Lung (tissue), 12 donors: ENCODE results near the gene CPTP. TPM values are rescaled to one million over a fixed set of nuclear protein-coding genes. Genes with fewer than 3 reads are reported as not detected.

Experiments used
- ATAC-seq: fragments of 200-7000 bp; cut with Tn5 transposase; one replicate; pipeline ENCODE4 v1.9.1; 2020; ENCODE audit warnings: moderate number of reproducible peaks; ENCODE audit not compliant: insufficient read depth, low FRiP score
- DNase-seq, 3 donors: peaks; one replicate each; pipeline ENCODE4 v3.0.0-alpha.2; 2013 to 2017
- H3K27ac ChIP-seq, 2 donors: one replicate each; pipeline ENCODE4 v1.5.1; 2013; ENCODE audit warnings: mild to moderate bottlenecking in 2 of 2, moderate library complexity in 2 of 2, control low read depth in 1 of 2, inconsistent platforms in 1 of 2, low read depth in 1 of 2, low read length in 1 of 2
- H3K27me3 ChIP-seq, 3 donors: one replicate each; pipeline ENCODE4 v1.5.1; 2013; ENCODE audit warnings: low read length in 2 of 3; ENCODE audit not compliant: control insufficient read depth in 3 of 3, insufficient read depth in 3 of 3
- H3K36me3 ChIP-seq, 4 donors: one replicate each; pipeline ENCODE4 v1.5.1; 2013; ENCODE audit warnings: low read length in 4 of 4, mild to moderate bottlenecking in 1 of 4, moderate library complexity in 1 of 4; ENCODE audit not compliant: control insufficient read depth in 4 of 4, insufficient read depth in 4 of 4
- H3K4me1 ChIP-seq, 5 donors: one replicate each; pipeline ENCODE4 v1.5.1; 2013; ENCODE audit warnings: low read length in 5 of 5, mild to moderate bottlenecking in 2 of 5, moderate library complexity in 1 of 5; ENCODE audit not compliant: control insufficient read depth in 5 of 5, insufficient read depth in 5 of 5
- H3K4me3 ChIP-seq: one replicate; pipeline ENCODE4 v1.5.1; 2013; ENCODE audit warnings: mild to moderate bottlenecking, control low read depth, moderate library complexity
- H3K9ac ChIP-seq, 2 donors: one replicate each; pipeline ENCODE4 v1.5.1; 2013; ENCODE audit warnings: low read length in 2 of 2, control low read depth in 1 of 2; ENCODE audit not compliant: insufficient read depth in 1 of 2
- H3K9me3 ChIP-seq, 4 donors: one replicate each; pipeline ENCODE4 v1.5.1; 2013; ENCODE audit warnings: low read length in 3 of 4, mild to moderate bottlenecking in 1 of 4, moderate library complexity in 1 of 4; ENCODE audit not compliant: control insufficient read depth in 4 of 4, insufficient read depth in 3 of 4
- CTCF ChIP-seq: IDR thresholded peaks from 2 replicates; pipeline ENCODE4 v1.5.1; 2012; ENCODE audit warnings: mild to moderate bottlenecking; ENCODE audit errors: control extremely low read depth, extremely low read depth
- WGBS, 2 donors: extraction: QIAGEN DNeasy Blood & Tissue Kit; methylation state at CpG; one replicate each; pipeline ENCODE4 v1.1.7; 2013; 5-methylcytosine and 5-hydroxymethylcytosine counted together
- polyA plus RNA-seq, 2 donors: library from polyadenylated mRNA; stranded (reverse); fragments of 200-250 nt; gene quantifications; one replicate each; pipeline ENCODE4 v1.2.1, GENCODE V29; 2013
- total RNA-seq, 2 donors: library from RNA; depleted of rRNA in 1 of 2; stranded (reverse); fragments of >200 nt in 1 of 2; gene quantifications; one replicate each; pipeline ENCODE4 v1.2.1, GENCODE V29; 2014 to 2021
- donor health status: control.
- donor health status: control.
- donor health status: Bipolar disorder and iron deficiency.
- donor health status: healthy.
- donor health status: DM: yes; HTN: yes; CAD: no.

CPTP gene
- total and polyA plus RNA-seq, 4 donors: 10.9 to 32.0 (median 19.2) TPM

DNA sequence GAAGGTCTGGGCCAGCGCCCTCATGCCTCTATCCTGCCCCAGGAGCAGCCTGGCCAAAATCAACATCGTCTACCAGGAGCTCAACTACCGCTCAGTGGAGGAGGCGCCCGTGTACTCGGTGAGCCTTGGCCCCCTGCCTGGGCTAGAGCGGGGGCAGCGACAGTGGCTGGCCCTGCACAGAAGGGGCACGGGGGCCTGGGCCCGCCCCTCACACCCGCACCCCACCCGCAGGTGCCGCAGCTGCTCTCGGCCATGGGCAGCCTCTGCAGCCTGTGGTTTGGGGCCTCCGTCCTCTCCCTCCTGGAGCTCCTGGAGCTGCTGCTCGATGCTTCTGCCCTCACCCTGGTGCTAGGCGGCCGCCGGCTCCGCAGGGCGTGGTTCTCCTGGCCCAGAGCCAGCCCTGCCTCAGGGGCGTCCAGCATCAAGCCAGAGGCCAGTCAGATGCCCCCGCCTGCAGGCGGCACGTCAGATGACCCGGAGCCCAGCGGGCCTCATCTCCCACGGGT, 33.5 kb upstream of the CPTP start:
- WGBS, 2 donors: 48 to 53% methylated on average over 27 to 28 of the region's 28 CpGs
- no peak overlapping the region for H3K9ac ChIP-seq
- H3K27me3 ChIP-seq: peaks cover 0 to 6% (median 0%) of the 10 kb centered on the region in 3 donors
- no peak overlapping the region for H3K27ac ChIP-seq
- H3K9me3 ChIP-seq: no peaks in the 10 kb centered on the region
- peaks cover 0 to 2% (median 0%) of the 10 kb centered on the region in 5 donors for H3K4me1 ChIP-seq
- H3K4me3 ChIP-seq: no peak overlapping the region
- ATAC-seq (no peak), DNase-seq (no peak)
- TF ChIP-seq CTCF: no peak
- H3K36me3 ChIP-seq: peaks cover 0 to 18% (median 3%) of the 10 kb centered on the region in 4 donors

DNA sequence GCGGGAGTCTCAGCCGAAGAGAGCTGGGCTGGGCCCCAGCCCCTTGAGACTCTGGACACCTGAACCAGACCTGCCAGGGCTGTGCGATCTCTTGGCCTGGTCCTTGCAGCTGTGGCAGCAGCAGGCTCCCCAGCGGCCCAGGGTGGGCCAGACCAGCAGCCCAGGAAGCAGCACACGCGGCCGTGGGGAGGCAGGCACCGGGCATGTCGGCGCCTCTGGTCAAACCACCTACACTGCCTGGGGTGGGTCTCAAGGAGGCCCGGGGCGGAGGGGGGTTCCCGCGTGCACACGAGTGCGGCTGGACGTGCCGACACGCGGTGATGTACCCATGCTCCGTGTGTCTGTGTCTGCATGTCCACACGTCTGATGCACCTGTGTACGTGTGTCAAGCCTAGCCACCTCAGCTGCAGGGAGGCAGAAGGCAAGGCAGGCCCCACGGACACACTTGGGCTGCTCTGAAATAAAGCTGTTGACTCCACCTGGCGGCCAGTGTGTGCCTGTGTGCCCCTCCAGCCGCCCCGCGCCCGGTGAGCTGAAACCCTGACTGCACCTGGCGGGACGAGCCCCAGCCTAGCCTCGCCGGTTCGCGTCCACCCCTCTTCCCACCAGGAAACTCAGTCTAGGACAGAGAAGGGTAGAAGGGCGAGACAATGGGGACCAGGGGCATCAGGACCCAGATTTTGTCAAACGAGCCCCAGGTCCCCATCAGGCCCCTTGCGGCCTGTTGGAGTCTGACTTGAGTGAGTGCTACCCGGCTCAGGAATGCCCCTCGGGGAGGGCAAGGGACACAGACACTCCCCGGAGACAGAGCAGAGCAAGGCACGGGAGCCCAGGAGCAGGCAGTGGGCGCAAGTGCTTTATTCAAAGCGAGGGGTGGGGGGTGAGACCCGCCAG, 32.8 kb upstream of the CPTP start:
- Histone ChIP-seq H3K9me3 (no peaks in the 10 kb centered on the region), H3K36me3 (peaks cover 0 to 18% (median 3%) of the 10 kb centered on the region in 4 donors), H3K4me1 (peaks cover 0 to 2% (median 0%) of the 10 kb centered on the region in 5 donors), H3K9ac (no peak overlapping the region), H3K27me3 (peaks cover 0 to 6% (median 0%) of the 10 kb centered on the region in 3 donors), H3K4me3 (no peak overlapping the region), H3K27ac (no peak overlapping the region)
- DNase-seq (peak; percentile 53 to 67 (median 63)), ATAC-seq (peak; percentile 70)
- peak; percentile 44 for TF ChIP-seq CTCF
- WGBS, 2 donors: 42 to 55% methylated on average over 45 of the region's 45 CpGs

GRCh38 chr1:1292442-1292779, 32.2 kb upstream of the CPTP start:
- 90 to 93% methylated on average over 9 of the region's 9 CpGs for WGBS, 2 donors
- Histone ChIP-seq H3K4me3 (no peak overlapping the region), H3K36me3 (peaks cover 0 to 19% (median 4%) of the 10 kb centered on the region in 4 donors)

More at GRCh38 chr1:1292442-1292779, 32.2 kb upstream of the CPTP start:
- DNase-seq (no peak), ATAC-seq (no peak)
- Histone ChIP-seq H3K27me3 (peaks cover 0 to under 1% (median 0%) of the 10 kb centered on the region in 3 donors), H3K4me1 (peaks cover 0 to 2% (median 0%) of the 10 kb centered on the region in 5 donors), H3K9ac (no peak overlapping the region), H3K9me3 (no peaks in the 10 kb centered on the region), H3K27ac (no peak overlapping the region)
- TF ChIP-seq CTCF: no peak
